ENCODE data around the gene GTF2I.
"Not testable (repeated sequence)": the region's sequence is repeated elsewhere in the genome, so short reads cannot be mapped to it uniquely, and the experiment has no call there.

The GTF2I gene

DNA sequence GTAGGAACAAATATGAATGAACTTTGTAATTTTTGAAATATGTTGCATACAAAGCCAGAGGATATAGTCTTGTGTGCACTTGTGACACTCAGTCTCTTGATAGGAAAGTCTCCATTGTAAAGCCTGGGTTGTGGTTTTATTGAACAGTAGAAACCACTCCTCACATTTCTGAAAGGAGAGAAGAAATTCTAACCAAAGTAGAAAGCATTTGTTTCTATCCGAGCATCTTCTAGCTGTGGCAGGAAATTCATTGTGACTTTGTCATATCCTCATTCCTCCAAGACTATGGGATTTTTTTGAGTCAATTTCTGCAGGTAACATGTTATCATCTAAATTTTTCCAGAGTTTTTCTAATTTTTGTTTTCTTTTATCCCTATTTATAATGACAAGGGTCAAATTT is 60.8 kb downstream of the GTF2I start:
- no peak for DNase-seq

- DNase-seq, result no peak
These were observed 64.6 kb downstream of the GTF2I start for GRCh38 chr7:74722153-74722552.

- no peak for DNase-seq
These were observed 68.3 kb downstream of the GTF2I start for GRCh38 chr7:74725840-74726239.

DNA sequence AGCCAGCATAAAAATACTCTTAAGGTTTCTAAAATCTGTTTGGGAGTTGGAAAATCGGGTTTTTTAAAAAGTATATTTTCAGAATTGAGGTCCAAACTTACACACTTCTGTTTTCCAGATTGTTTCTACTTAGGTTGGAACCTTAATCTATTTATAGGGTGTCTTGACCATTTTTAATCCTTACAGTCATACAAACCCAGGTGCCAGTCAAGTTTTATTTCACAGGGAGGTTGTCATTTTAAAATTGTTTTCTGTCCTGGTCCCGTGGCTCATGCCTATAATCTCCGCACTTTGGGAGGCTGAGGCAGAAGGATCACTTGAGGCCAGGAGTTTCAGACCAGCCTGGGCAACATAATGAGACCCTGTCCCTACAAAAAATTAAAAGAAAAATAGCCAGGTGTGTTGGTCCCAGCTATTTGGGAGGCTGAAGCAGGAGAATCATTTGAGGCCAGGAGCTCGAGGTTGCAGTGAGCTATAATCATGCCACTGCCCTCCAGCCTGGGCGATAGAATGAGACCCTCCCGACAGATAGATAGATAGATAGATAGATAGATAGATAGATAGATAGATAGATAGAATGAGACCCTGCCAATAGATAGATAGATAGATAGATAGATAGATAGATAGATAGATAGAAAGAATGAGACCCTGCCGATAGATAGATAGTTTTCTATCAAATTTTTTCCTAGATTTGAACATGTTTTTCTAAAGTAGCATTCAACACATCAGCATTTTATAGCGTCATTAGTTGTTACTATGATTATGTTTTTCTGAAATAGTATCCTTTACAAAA is 69.0 kb downstream of the GTF2I start:
- DNase-seq, result no peak

- DNase-seq, result not testable (repeated sequence)
These were observed 71.2 kb downstream of the GTF2I start for GRCh38 chr7:74728686-74729085.

DNA sequence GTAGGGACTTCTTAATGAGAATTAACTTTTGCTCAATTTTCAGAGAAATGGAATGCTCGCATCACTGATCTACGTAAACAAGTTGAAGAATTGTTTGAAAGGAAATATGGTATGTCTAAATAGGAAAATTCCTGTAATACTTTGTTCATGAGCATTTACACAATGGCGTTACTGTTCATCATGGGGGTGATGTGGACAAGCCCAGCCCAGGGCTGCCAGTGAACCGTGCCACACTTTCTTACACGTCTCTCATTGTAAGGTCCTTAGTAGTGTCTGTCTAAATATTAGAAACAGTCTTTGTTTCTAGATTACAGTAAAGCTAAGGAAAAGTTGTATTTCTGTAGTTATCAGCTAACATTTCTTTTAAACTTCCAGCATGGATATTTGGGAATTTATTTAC is 72.7 kb downstream of the GTF2I start:
- DNase-seq, result not testable (repeated sequence)

DNA sequence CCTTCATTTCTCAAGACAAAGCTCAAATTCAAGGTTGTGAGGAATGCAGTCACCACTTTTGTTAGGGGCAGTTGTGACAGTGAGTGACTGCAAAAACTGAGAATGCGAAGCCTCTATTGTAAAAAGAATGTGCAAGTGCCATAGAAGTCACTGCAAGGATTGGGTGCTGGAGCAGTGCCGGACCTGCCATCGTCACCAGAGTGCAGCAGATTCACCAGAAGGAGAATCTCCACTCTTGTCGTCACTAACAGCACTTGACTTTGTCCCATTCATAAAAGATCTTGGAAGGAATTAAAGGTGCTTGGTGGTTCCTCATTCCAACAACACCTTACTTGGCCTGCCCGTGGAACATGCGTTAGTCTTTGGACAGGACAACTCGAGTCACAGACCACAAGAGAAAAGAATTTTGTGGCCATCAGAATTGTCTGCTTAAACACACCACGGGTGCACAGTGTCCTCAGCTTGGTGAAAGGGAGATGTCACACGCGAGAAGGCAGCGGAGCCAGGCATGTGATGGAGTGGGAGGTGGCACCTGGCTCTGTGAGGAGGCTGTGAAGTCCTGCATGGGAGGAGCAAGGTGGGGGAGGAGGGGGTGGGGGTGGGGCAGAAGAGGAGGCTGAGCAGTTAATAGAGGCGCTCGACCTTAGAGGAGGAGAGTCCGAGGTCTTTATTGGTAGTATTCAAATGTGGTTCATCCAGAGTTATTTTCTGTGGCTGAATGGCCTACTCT is 82.6 kb downstream of the GTF2I start:
- DNase-seq, result not testable (repeated sequence)

- DNase-seq, result not testable (repeated sequence)
These were observed 86.5 kb downstream of the GTF2I start for GRCh38 chr7:74743936-74744557.

DNA sequence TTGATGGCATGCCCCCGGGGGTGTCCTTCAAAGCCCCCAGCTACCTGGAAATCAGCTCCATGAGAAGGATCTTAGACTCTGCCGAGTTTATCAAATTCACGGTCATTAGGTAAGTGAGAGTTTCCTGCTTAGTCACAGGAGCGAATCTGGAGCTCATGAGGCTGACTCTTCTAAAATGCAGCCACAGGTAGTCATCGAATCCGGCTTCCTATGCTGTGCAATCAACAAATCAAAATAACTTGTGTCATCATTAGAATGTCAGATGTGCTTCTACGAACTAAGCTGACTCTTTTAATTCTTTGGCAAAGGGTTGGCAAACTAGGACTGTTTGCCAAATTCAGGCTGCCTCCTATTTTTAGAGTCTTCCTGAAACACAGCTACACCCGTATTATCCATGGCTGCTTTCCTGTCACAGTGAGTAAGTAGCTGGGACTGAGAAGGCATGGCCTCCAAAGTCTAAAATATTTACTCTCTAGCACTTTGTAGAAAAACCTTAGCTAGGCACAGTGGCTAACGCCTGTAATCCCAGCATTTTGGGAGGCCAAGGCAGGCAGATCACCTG is 96.5 kb downstream of the GTF2I start:
- not testable (repeated sequence) for DNase-seq

DNA sequence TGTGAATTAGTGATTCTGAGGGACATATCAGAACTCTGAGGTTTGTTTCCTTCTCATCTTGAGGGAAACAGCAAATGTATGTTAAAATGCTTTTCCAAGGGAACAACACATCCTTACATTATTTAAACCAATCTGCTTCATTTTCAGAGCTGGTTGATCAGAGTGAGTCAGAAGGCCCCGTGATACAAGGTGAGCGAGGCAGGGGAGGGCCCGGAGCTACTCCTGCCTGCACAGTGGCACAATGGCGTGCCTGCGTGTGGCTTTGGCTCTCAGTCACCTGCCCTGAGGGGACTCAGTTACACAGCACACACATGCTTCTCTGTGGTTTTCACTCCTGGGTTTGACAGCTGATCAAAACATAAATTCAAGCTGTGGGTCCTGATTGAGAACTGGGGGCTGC is 99.2 kb downstream of the GTF2I start:
- DNase-seq, result not testable (repeated sequence)

- not testable (repeated sequence) for DNase-seq
These were observed 100.8 kb downstream of the GTF2I start for GRCh38 chr7:74758268-74758667.

DNA sequence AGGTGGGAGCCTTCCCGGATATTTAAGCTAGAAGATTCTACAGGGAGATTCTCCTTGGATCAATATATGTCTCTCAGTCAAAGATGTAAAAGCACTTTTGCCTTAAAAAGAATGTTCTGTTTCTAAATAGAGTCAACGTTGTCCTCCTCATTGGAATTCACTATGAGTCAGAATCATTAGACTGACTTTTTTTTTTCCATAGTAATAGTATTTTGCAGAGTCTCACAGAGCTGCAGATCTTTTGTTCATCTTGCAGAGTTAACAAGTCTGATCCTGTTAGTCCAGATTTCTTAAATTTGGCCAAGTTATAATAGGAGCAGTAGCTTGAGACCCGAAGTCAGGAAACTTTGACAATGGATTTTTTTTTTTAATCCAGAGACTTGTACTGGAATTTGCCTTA is 101.5 kb downstream of the GTF2I start:
- not testable (repeated sequence) for DNase-seq

GRCh38 chr7:74765205-74765918 is 107.8 kb downstream of the GTF2I start:
- DNase-seq, result not testable (repeated sequence)

DNA sequence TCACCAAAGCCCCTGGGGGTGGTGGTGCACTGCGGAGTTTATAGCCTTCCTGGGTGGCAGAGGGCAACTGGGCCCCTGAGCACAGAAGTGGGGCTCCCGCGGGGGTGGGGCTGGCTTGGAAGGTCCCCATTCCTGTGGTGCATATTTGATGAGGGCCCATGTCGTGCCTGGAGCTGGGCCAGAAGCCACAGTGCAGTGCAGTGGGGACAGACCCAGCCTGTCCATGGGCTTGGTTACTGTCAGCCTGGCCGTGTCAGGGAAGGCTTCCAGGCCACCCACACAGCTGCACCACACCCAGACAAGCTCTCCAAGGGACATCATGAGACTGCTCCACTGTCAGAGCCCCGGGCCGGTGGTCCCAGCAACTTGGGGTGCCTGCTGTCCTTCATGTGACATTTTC is 109.0 kb downstream of the GTF2I start:
- not testable (repeated sequence) for DNase-seq

GRCh38 chr7:74766991-74767390 is 109.5 kb downstream of the GTF2I start:
- not testable (repeated sequence) for DNase-seq

- not testable (repeated sequence) for DNase-seq
These were observed 112.5 kb downstream of the GTF2I start for GRCh38 chr7:74770062-74770461.

GRCh38 chr7:74772093-74772492 is 114.6 kb downstream of the GTF2I start:
- not testable (repeated sequence) for DNase-seq

- DNase-seq, result not testable (repeated sequence)
These were observed 116.5 kb downstream of the GTF2I start, which contains the start of gene NCF1 for GRCh38 chr7:74773760-74774750. Gene NCF1 (plus strand): TSS chr7:74774011. CDS start chr7:74774032, 21 bp downstream.

DNA sequence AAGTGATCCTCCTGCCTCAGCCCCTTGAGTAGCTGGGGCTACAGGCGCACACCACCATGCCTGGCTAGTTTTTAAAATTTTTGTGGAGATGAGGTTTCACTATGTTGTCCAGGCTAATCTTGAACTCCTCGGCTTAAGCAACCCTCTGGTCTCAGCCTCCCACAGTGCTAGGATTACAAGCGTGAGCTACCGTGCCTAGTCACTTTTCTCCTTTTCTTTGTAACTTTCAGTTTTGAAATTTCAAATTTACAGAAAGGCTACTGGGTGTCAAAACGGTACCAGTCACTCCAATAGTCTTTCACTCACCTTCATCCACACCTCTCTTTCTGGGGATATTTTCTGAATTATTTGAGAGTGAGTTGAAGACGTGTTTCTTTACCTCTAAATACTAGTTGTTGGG is 117.6 kb downstream of the GTF2I start:
- not testable (repeated sequence) for DNase-seq

GRCh38 chr7:74779053-74779452 is 121.5 kb downstream of the GTF2I start:
- not testable (repeated sequence) for DNase-seq

GRCh38 chr7:74781746-74782145 is 124.2 kb downstream of the GTF2I start:
- DNase-seq, result not testable (repeated sequence)

Measured in stimulated activated CD4-positive, alpha-beta T cell treated with anti-CD3 and anti-CD28 coated beads, Interleukin-2, amount 100 ng/mL, for 48 hours (primary cell).